GM19239 (cell line): ENCODE results near the gene LRP2BP.
"Not testable (repeated sequence)": the region's sequence is repeated elsewhere in the genome, so short reads cannot be mapped to it uniquely, and the experiment has no call there.

Experiments
- DNase-seq: peaks from one replicate; pipeline ENCODE4 v3.0.0; 2011; ENCODE audit warnings: low spot score; ENCODE audit not compliant: insufficient read length
- FAIRE-seq: peaks from 2 replicates; lab custom pipeline; 2011; peaks lifted over from hg19 to GRCh38; lab: Jason Lieb, UNC

Gene LRP2BP

GRCh38 chr4:185335579-185335978 lies 60.1 kb downstream of the LRP2BP start:
- FAIRE-seq (peak; percentile 87), DNase-seq (no peak)

GRCh38 chr4:185334326-185334725 lies 61.4 kb downstream of the LRP2BP start:
- FAIRE-seq (no peak), DNase-seq (no peak)

GRCh38 chr4:185332575-185333464 lies 62.9 kb downstream of the LRP2BP start:
- peak; percentile 90 for FAIRE-seq
- DNase-seq, result no peak

- FAIRE-seq, result peak; percentile 8
These were observed 65.7 kb downstream of the LRP2BP start for GRCh38 chr4:185329879-185330510.

GRCh38 chr4:185328586-185328985 lies 67.1 kb downstream of the LRP2BP start:
- DNase-seq (no peak), FAIRE-seq (no peak)

More at GRCh38 chr4:185329879-185330510, 65.7 kb downstream of the LRP2BP start:
- not testable (repeated sequence) for DNase-seq

GRCh38 chr4:185325721-185326120 lies 70.0 kb downstream of the LRP2BP start:
- DNase-seq, FAIRE-seq: not testable (repeated sequence)

GRCh38 chr4:185324361-185324760 lies 71.4 kb downstream of the LRP2BP start:
- not testable (repeated sequence) for DNase-seq, FAIRE-seq

GRCh38 chr4:185323606-185324005 lies 72.1 kb downstream of the LRP2BP start:
- DNase-seq, result no peak
- FAIRE-seq, result peak; percentile 55

- no peak for DNase-seq
- FAIRE-seq, result no peak
These were observed 72.9 kb downstream of the LRP2BP start for GRCh38 chr4:185322803-185323202.

- FAIRE-seq, result peak; percentile 93
- no peak for DNase-seq
These were observed 77.0 kb downstream of the LRP2BP start for GRCh38 chr4:185318679-185319078.

GRCh38 chr4:185317880-185318279 lies 77.8 kb downstream of the LRP2BP start:
- DNase-seq, result no peak
- no peak for FAIRE-seq

- not testable (repeated sequence) for DNase-seq
- peak; percentile 23 for FAIRE-seq
These were observed 78.3 kb downstream of the LRP2BP start for GRCh38 chr4:185317462-185317861.
